ENCODE results near the gene OR10G6.
"Not testable (repeated sequence)": the region's sequence is repeated elsewhere in the genome, so short reads cannot be mapped to it uniquely, and the experiment has no call there.

The OR10G6 gene, protein sequence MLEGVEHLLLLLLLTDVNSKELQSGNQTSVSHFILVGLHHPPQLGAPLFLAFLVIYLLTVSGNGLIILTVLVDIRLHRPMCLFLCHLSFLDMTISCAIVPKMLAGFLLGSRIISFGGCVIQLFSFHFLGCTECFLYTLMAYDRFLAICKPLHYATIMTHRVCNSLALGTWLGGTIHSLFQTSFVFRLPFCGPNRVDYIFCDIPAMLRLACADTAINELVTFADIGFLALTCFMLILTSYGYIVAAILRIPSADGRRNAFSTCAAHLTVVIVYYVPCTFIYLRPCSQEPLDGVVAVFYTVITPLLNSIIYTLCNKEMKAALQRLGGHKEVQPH

DNA sequence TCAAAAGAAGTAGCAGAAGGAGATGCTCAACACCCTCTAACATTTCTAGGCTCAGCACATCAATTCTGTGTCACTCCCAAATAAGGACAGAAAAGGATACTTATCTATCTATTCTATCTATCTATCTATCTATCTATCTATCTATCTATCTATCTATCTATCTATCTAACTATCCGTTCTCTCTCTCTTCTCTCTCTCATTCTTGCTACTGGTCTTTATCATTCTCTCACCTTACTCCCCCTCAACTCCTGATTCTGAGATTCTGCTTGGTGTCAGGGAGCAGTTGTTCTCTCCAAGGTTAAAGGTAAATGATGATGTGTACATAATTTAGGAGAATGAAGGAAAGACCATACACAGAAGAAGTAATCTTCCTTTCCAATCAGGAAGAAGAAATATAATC, at the start of gene OR10G6:
OR10G6 (minus strand) TSS at position 43 of the 400 bp plus-strand sequence; CDS start at position 43, 0 bp downstream.
- no peak for DNase-seq

DNA sequence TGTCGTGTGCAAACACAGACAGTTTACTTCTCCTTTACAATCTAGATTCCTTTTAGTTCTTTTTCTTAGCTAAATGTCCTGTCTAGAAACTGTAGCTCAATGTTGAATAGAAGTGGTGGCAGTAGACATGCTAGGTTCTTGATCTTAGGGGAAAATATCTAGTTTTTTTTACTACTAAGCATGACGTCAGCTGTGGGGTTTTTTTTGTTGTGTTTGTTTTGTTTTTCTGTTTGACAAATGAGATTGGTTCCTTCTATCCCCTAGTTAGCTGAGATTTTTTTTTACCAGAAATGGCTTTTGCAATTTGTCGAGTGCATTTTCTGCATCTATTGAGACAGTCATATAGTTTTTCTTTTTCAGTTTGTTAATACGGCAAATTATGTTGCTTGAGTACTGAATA, 48.5 kb upstream of the OR10G6 start:
- no peak for DNase-seq

DNA sequence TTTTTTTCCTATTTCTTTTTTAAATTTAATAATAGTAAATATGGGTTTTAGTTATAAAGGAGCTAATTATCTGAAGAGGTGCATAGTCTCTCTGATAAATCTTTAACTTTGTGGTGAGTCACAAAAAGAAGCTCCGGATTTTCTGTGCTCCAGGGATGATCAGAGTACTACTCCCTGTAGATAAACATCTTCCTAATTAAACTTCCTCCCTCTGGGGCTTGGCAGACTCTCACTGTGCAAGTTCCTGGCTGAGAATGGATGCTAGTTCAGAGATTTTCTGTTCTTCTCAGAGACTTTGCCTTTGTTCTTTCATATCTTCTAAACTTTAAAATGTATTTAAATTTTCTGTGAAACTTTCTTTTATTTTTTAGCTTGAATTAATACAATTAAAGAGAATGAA, 46.3 kb upstream of the OR10G6 start, which contains the start of gene OR10G7:
OR10G7 (minus strand) TSS at position 72 of the 400 bp plus-strand sequence. CDS start 2,324 bp downstream, outside the sequence.
- no peak for DNase-seq

- DNase-seq = no peak
Measured at GRCh38 chr11:124039557-124039956, 44.6 kb upstream of the OR10G6 start.

DNA sequence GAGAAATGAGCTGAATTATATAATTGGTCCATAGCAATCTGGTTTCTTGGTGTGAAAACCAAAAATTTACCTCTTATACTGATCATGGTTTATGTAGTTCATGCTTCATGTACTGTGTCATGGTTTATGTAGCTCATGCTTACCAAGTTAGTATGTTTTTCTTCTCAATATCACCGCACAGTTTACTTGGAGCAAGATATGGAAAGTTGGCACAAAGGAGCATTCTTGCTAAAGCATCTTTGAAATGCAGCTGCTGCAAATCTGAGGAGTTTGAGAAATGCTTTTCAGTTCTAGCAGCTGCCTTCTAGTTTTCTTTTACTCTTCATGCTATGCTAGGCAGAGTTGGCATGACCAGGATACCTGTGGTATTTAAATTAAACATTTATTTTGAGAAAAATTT, 41.7 kb upstream of the OR10G6 start:
- DNase-seq = no peak

DNA sequence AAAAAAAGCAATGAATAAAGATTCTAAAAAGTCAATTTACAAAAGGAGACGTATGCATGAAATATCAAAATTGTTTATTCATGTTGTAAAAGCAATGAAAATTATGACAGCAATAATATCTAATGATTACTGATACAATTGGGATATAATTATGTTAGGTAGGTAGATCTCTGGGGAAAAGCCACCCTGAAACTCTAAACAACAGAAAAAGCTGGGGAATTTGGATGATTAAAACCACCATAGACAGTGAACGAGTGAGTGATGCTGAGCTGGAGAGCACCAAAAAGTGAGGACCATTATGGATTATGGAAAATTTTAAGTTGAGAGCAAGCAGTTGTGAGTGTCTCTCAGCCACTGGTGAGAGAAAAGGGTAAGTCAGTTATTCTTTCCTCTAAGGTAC, 31.5 kb upstream of the OR10G6 start, which contains the start of gene OR10G8:
OR10G8 (plus strand) TSS at position 301 of the 400 bp plus-strand sequence. CDS start 2,825 bp downstream, outside the sequence.
- no peak for DNase-seq

GRCh38 chr11:124015837-124016236, 20.9 kb upstream of the OR10G6 start:
- not testable (repeated sequence) for DNase-seq

DNA sequence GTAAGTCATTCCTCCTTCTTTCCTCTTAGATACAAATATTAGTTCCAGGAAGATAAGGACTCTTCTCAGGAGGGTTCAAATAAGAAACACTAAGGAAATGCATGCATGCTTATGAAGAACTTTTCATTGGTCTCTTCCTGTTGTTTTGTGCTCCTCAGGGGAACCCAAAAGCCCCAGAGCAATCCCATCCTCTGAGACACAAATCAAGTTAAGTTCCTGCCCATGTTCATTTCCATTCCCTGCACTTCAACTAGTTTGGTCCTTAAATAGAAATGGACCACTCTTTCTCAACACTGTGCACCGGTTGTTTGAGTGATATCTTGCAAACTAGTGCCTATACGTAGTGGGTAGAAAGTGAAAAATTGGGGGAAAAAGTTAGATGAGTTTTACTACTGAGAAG, 17.7 kb upstream of the OR10G6 start, which contains the start of gene OR10G4:
OR10G4 (plus strand) TSS at position 301 of the 400 bp plus-strand sequence. CDS start 2,578 bp downstream, outside the sequence.
- no peak for DNase-seq

DNA sequence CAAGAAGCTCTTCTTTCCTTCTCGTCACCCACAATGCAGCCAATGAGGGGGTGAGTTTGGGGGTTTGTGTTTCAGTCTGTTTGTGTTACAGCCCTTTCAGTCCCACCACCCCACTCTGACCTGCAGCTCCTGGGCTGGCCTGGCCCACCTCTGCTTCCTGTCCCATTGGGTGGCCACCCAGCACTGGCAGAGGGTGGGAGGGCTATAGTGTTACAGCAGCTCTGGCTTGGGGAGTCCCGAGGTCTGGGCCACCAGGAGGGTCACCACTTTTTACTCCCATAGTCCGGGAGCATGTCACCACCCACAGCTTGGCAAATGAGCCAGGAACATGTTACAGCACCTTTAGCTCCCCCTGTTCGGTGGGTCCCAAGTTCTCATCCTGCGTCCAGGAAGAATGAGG, 15.7 kb downstream of the OR10G6 start:
- DNase-seq = no peak

DNA sequence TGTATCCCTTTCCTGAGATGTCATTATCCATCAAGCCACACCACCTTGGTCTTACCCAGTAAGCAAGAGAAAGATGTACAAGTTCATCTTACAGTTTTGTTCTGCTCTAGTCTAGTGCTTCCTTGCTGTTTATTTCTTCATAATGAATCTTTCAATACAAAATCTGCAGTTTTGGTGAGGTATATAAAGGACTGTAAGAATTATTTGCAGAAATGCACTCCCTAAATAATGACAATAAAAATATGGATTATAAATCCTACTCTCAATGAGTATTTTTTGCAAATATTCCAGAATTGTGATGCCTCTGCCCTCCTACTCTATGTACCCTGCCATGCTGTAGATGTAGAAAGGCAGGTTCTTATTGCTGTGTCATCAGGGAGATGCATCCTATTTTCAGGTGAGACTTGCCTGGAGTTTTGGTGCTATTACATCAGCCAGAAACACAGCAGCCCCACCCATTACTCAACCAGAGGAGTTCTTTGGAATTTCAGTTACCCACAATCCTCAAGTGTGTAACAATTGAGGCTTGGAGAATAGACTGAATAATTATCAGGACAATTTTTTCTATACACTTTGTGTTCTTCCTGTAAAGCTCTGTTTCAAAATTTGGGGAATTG, 17.1 kb downstream of the OR10G6 start, which contains the start of gene OR10S1:
OR10S1 (minus strand) TSS at position 51 of the 617 bp plus-strand sequence. CDS start 117 bp downstream, outside the sequence.
- no peak for DNase-seq

DNA sequence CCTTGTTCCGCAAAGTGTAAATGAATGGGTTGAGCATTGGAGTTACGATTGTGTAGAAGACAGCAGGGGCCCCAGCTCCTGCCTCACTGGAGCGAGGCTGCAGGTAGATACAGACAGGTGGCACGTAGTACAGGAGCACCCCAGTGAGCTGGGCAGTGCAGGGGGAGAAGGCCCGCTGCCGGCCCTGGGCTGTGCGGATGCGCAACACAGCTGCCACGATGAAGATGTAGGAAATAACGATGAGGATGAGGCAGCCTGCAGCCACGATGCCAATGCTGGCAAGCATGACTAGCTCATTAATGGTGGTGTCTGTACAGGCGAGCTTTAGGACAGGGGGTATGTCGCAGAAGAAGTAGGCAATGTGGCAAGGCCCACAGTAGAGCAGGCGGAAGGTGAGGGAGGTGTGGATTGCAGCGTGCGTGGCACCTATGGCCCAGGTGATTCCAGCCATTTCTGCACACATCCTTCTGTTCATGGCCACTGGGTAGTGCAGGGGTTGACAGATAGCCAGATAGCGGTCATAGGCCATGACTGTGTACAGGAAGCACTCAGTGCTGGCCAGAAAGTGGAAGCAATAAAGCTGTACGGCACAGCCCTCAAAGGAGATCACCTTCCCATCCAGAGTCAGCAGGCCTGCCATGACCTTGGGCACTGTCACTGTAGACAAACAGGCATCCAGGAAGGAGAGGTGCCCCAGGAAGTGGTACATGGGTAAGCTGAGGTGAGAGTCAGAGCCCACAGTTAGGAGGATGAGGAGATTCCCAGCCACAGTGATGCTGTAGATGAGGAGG, 18.0 kb downstream of the OR10G6 start:
- no peak for DNase-seq

DNA sequence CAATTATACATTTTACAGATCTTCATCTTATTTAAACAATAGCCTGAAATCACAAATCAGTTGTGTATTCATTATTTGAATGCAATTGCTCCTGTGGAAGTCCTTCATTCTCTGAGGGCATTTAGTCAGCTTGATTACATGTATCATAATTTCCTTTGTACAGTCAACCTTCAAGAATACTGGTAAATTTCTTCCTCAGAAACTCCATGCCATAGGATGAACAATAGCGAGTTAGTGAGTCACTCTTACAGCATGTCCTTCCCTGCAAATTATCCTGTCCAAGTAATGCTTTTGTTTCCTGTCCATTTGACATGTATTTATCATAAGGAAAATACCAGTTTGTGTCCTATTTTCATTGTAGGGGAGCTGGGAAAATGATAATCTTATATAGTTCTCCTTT, 21.1 kb downstream of the OR10G6 start:
- no peak for DNase-seq

- no peak for DNase-seq
Measured at GRCh38 chr11:123956752-123957151, 38.2 kb downstream of the OR10G6 start.

DNA sequence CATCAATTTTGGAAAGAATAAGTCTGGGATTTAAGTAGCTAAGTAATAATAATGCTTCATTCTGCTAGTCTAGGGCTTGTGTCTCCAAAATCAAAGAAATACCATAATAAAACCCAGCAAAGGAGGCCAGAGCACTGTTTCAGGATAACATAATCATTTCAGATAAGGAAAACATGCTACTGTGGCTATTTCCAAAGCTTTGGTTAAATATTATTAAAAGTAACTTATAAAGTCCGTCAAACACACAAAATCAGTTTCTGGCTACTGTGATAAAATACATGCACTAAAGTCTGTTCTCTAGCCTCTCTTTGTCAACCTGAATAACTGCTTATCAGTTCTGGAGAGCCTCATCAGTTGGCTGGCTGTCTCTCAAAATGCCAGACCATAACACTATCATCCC, 49.8 kb downstream of the OR10G6 start:
- DNase-seq = no peak

Measured in MV-4-11 (cell line).